Upper lobe of left lung (tissue), 4 donors: ENCODE data around the gene VPS8.

Source experiments
- EP300 ChIP-seq, 4 donors: sonication (generic); formaldehyde crosslinking; IDR thresholded peaks; one replicate each; pipeline ENCODE4 v1.5.1; 2017; ENCODE audit warnings: antibody characterized with exemption in 4 of 4, control low read depth in 2 of 4
- POLR2A ChIP-seq, 4 donors: fragments of 450-650 bp; IDR thresholded peaks; one replicate each; pipeline ENCODE4 v1.5.1; 2016 to 2017; ENCODE audit warnings: antibody characterized with exemption in 4 of 4, mild to moderate bottlenecking in 2 of 4
- POLR2AphosphoS5 ChIP-seq, 2 donors: sonication (generic); formaldehyde crosslinking; IDR thresholded peaks; one replicate each; pipeline ENCODE4 v1.5.1; 2017; ENCODE audit warnings: antibody characterized with exemption in 2 of 2
- TF ChIP-seq, protein P1 (sequence below), 6 experiments: fragments of 450-650 bp in 4 of 6; fragments of 200-600 bp in 2 of 6; sonication (generic) in 2 of 6; IDR thresholded peaks; one replicate each; pipeline ENCODE4 v1.5.1; 2016 to 2019; ENCODE audit warnings: antibody characterized with exemption in 6 of 6

DNA sequence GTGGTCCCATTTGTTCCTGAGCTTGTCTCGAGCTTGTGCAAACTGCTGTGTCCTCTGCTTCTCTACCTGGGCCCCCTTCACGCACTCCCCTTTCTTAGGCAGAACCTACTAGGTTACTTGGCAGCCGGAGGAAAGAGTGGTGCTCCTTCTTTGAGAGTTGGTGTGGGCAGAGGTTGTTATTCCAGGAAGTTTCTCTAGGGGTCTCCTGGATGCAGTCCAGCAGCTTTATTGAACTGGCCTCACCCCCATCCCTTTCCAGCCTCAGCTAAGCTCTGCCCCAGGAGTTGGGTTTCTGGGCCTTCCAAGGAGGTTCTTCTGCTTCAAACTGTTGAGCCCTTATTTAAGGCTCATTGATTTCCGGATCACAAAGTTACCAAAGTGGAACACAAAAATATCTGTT is 237.7 kb downstream of the VPS8 start:
- TF ChIP-seq POLR2AphosphoS5 (IDR thresholded peaks at IDR 0.05) (no peak), POLR2A (IDR thresholded peaks at IDR 0.05) (no peak), EP300 (IDR thresholded peaks at IDR 0.05) (no peak)
- TF ChIP-seq, protein P1, sequence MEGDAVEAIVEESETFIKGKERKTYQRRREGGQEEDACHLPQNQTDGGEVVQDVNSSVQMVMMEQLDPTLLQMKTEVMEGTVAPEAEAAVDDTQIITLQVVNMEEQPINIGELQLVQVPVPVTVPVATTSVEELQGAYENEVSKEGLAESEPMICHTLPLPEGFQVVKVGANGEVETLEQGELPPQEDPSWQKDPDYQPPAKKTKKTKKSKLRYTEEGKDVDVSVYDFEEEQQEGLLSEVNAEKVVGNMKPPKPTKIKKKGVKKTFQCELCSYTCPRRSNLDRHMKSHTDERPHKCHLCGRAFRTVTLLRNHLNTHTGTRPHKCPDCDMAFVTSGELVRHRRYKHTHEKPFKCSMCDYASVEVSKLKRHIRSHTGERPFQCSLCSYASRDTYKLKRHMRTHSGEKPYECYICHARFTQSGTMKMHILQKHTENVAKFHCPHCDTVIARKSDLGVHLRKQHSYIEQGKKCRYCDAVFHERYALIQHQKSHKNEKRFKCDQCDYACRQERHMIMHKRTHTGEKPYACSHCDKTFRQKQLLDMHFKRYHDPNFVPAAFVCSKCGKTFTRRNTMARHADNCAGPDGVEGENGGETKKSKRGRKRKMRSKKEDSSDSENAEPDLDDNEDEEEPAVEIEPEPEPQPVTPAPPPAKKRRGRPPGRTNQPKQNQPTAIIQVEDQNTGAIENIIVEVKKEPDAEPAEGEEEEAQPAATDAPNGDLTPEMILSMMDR (IDR thresholded peaks at IDR 0.05), result no peak
